HepG2 (cell line): ENCODE data around the gene TBC1D1. TPM values are rescaled to one million over a fixed set of nuclear protein-coding genes. Genes with fewer than 3 reads are reported as not detected.

Experiments used
- CEBPG ChIP-seq: IDR thresholded peaks from 2 replicates; pipeline ENCODE4 v1.6.1; 2016
- CTCF ChIP-seq: sonication (generic); formaldehyde crosslinking; IDR thresholded peaks from 2 replicates; pipeline ENCODE4 v1.5.0; 2020; ENCODE audit warnings: mild to moderate bottlenecking, missing genetic modification reagents, moderate library complexity
- EP300 ChIP-seq, 3 experiments: sonication (generic) in 1 of 3; formaldehyde crosslinking in 1 of 3; IDR thresholded peaks; 2 replicates each; pipeline versions ENCODE4 v1.5.1 to v1.6.1; 2011 to 2020; ENCODE audit warnings: low read depth in 2 of 3, low read length in 2 of 3, borderline replicate concordance in 1 of 3, improper control_type of control experiment in 1 of 3, mild to moderate bottlenecking in 1 of 3, missing genetic modification reagents in 1 of 3, moderate library complexity in 1 of 3
- FOXJ3 ChIP-seq: sonication (generic); formaldehyde crosslinking; IDR thresholded peaks from 2 replicates; pipeline ENCODE4 v1.4.0; 2020; ENCODE audit warnings: missing genetic modification reagents, mild to moderate bottlenecking, borderline replicate concordance
- MAFK ChIP-seq, 2 experiments: IDR thresholded peaks in 1 of 2; conservative IDR thresholded peaks in 1 of 2; 2 replicates each; pipeline ENCODE4 v1.6.1; 2011; ENCODE audit warnings: improper control_type of control experiment in 2 of 2, low read length in 2 of 2
- MIXL1 ChIP-seq: IDR thresholded peaks from 2 replicates; pipeline ENCODE4 v1.6.1; 2016
- PCBP2 ChIP-seq: fragments of 200-400 bp; formaldehyde crosslinking; optimal IDR thresholded peaks from 2 replicates; pipeline ENCODE3; 2018; ENCODE audit warnings: low read length, low read depth; ENCODE audit not compliant: poor library complexity, severe bottlenecking
- POGZ ChIP-seq: sonication (generic); formaldehyde crosslinking; IDR thresholded peaks from 2 replicates; pipeline ENCODE4 v1.4.0; 2020; ENCODE audit warnings: mild to moderate bottlenecking, missing genetic modification reagents
- RARA ChIP-seq: IDR thresholded peaks from 2 replicates; pipeline ENCODE4 v1.6.1; 2016; ENCODE audit warnings: missing genetic modification reagents, missing compliant biosample characterization
- REL ChIP-seq: sonication (generic); formaldehyde crosslinking; conservative IDR thresholded peaks from 2 replicates; pipeline ENCODE4 v1.8.0; 2022; ENCODE audit warnings: mild to moderate bottlenecking, missing genetic modification reagents, moderate library complexity
- YEATS2 ChIP-seq: sonication (generic); formaldehyde crosslinking; IDR thresholded peaks from 2 replicates; pipeline ENCODE4 v1.4.0; 2020; ENCODE audit warnings: missing genetic modification reagents, borderline replicate concordance
- ZKSCAN1 ChIP-seq: fragments of 150-350 bp; IDR thresholded peaks from 2 replicates; pipeline ENCODE4 v1.6.1; 2014; ENCODE audit warnings: low read length
- ZNF318 ChIP-seq: sonication (generic); formaldehyde crosslinking; IDR thresholded peaks from 2 replicates; pipeline ENCODE4 v1.4.0; 2020; ENCODE audit warnings: mild to moderate bottlenecking, missing genetic modification reagents
- ZNF574 ChIP-seq: sonication (generic); formaldehyde crosslinking; IDR thresholded peaks from 2 replicates; pipeline ENCODE4 v1.4.0; 2020; ENCODE audit warnings: missing genetic modification reagents
- polyA plus RNA-seq, 8 experiments: library from polyadenylated mRNA; depleted of rRNA in 3 of 8; stranded (reverse) in 7 of 8; unstranded in 1 of 8; fragments of >200 nt; fragmentation: Illumina TruSeq in 4 of 8; extraction: Trizol in 4 of 8; gene quantifications; 2 replicates each; pipeline versions ENCODE4 v1.2.1 to v1.2.3, GENCODE V29; 2011 to 2016; ENCODE audit warnings: low read depth in 4 of 8, missing spikeins in 1 of 8, mixed read lengths in 1 of 8; ENCODE audit not compliant: insufficient read depth in 1 of 8
- total RNA-seq, 5 experiments: library from RNA; depleted of rRNA; stranded (reverse); fragments of >200 nt; fragmentation: Illumina TruSeq; extraction: Trizol; gene quantifications; 2 replicates each; pipeline ENCODE4 v1.2.3, GENCODE V29; 2016; ENCODE audit warnings: low read depth in 1 of 5

Gene TBC1D1
- total and polyA plus RNA-seq, 2 of the 13 experiments (the other 11 are each of a cell fraction or from before 2014, with no cell fraction given): 37.3 to 62.8 TPM

- TF ChIP-seq ZNF318 (CRISPR knock-in tag) (no peak), MIXL1 (peak; percentile 74), CTCF (CRISPR knock-in tag) (peak; percentile 91), RARA (CRISPR knock-in tag) (0 out of 2 replicates have a peak, but pooled peaks have one; percentile 25), CEBPG (CRISPR knock-in tag) (peak; percentile 46; the same call in 1 of the 2 replicates), ZNF574 (CRISPR knock-in tag) (0 out of 2 replicates have a peak, but pooled peaks have one; percentile 42), PCBP2 (no peak), FOXJ3 (CRISPR knock-in tag) (peak; percentile 48; the same call in 1 of the 2 replicates), YEATS2 (CRISPR knock-in tag) (peak; percentile 17; the same call in 1 of the 2 replicates), POGZ (CRISPR knock-in tag) (peak; percentile 65; the same call in 1 of the 2 replicates), EP300 (IDR thresholded peaks at IDR 0.05; ENCODE audit: low read depth in 2 of 2, low read length in 2 of 2) (peak in 1 of 2 experiments; percentile 45; a peak in 1 of 4 replicates), EP300 (CRISPR knock-in tag; IDR thresholded peaks at IDR 0.05; ENCODE audit: borderline replicate concordance) (no peak), ZKSCAN1 (peak; percentile 32; the same call in 1 of the 2 replicates), REL (CRISPR knock-in tag) (no peak), MAFK (conservative IDR thresholded peaks at IDR 0.05 in 1 of 2, IDR thresholded peaks at IDR 0.05 in 1 of 2; ENCODE audit: low read length in 2 of 2) (0 out of 4 replicates have a peak, but pooled peaks of 1 of the 2 experiments have one; percentile 32)
Measured at GRCh38 chr4:38179690-38180377, 288.9 kb downstream of the TBC1D1 start (continued).
